HG03520 (cell line): ENCODE results near the gene CNN2.

Source experiments
- ATAC-seq: cut with Tn5 transposase; IDR thresholded peaks from one replicate; pipeline ENCODE4 v1.9.1; 2021; ENCODE audit warnings: mild to moderate bottlenecking, moderate library complexity; ENCODE audit not compliant: unreplicated experiment

Gene CNN2

DNA sequence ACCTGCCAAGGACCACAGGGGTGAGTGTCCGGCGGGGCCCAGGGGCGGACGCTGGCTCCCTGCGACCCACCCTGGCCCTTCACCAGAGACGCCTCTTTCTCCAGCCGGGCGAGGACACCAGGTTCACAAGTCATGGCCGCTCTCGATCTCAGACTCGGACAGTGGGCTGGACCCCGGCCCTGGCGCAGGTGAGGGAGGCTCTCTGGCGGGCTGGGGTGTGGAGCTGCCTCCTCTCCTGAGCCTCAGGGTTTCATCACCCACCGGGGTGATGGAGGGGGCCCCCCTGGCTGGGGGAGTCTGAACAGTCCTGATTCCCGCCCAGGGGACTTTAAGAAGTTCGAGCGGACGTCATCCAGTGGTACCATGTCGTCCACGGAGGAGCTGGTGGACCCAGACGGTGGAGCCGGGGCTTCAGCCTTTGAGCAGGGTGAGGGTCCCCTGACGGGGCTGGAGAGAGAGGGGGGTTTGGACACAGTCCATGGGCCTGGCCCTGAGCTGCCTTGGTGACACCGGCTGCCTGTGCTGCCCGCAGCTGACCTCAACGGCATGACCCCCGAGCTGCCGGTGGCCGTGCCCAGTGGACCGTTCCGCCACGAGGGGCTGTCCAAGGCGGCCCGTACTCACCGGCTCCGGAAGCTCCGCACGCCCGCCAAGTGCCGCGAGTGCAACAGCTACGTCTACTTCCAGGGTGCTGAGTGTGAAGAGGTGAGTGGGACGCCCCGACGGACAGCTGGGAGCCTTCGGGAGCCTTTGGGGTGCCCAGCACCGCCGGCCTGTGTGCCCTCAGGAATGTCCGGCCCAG, 54.2 kb downstream of the CNN2 start:
- no peak for ATAC-seq

DNA sequence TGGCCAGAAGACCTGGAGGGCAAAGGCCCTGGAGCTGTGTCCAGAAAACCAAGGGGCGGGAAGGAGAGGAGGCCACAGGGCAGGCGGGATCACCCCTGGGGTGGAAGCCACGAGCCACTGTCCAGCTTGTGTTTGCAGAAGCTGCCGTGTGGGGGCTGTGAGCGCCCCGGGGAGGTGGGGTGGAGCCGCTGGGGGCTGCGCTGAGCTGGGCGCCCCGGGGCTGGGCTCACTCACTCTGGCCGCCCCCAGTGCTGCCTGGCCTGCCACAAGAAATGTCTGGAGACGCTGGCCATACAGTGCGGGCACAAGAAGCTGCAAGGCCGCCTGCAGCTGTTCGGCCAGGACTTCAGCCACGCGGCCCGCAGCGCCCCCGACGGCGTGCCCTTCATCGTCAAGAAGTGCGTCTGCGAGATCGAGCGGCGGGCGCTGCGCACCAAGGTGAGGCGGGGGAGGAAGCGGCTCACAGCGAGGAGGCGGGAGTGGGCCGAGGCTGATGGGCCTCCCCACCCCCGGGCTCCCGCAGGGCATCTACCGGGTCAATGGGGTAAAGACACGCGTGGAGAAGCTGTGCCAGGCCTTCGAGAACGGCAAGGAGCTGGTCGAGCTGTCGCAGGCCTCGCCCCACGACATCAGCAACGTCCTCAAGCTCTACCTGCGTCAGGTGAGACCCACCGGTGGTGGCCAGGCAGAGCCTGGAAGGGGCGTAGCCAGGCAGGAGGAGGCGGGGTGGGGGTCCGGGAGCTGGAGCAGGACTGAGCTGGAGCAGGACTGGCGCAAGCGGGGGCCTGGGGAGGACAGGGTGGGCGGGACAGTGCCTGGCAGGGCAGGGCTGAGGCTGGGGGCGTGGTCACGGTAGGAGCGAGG, 55.1 kb downstream of the CNN2 start:
- ATAC-seq, result no peak

DNA sequence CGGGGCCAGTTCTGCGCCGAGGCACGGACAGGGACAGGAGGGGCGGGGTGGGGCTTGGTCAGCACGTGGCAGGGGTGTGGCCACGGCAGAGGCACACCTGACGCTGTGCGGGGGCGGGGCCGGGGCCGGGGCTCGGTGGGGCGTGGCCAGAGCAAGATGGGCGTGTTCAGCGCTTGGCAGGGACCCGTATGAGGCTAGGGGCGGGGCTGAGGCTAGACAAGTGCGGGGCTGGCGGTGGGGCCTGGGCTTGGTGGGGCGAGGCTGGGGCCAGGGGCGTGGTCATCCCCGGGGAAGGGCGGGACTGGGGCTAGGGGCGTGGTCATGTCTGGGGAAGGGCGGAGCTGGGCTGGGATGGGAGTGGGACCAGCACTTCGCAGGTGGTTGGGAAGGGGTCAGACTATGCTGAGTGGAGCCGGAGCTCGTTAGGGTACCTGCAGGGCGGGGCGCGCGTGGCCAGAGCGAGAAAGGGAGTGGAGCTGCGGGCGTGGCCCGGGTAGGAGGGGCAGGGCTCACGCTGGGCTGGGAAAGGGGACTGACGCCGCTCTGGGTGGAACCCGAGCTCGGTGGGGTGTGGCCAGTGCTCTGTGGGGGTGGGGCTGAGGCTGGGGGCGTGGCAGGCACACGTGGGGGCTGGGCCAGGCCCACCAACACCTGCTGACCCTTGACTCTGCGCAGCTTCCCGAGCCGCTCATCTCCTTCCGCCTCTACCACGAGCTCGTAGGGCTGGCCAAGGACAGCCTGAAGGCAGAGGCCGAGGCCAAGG, 55.9 kb downstream of the CNN2 start:
- ATAC-seq, result no peak

DNA sequence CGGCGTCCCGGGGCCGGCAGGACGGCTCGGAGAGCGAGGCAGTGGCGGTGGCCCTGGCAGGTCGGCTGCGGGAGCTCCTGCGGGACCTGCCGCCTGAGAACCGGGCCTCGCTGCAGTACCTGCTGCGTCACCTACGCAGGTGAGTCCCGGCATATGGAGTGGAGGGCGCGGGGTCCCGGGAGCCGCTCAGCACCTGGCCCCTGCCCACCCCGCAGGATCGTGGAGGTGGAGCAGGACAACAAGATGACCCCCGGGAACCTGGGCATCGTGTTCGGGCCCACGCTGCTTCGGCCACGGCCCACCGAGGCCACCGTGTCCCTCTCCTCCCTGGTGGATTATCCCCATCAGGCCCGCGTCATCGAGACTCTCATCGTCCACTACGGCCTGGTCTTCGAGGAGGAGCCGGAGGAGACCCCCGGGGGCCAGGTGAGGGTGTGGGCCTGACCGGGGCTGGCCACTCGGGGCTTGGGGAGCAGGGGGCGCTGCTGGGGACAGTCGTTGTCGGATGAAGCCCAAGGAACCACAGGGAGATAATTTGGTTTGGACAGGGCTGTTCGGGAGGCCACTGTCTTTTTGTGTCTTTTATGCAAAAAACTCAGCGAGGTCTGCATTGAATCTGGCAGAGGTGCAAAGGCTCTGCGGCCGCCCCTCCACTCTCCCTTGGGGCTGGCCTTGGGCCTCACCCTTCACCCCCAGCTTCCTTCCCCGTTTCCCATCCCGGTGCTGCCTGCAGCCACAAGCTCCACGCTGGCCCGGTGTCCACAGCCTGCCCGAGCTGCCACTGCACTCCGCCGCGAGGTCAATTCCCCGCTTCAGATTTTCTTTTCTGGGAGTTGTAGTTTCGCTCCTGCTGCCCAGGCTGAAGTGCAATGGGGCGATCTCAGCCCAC, 56.8 kb downstream of the CNN2 start:
- ATAC-seq, result no peak

DNA sequence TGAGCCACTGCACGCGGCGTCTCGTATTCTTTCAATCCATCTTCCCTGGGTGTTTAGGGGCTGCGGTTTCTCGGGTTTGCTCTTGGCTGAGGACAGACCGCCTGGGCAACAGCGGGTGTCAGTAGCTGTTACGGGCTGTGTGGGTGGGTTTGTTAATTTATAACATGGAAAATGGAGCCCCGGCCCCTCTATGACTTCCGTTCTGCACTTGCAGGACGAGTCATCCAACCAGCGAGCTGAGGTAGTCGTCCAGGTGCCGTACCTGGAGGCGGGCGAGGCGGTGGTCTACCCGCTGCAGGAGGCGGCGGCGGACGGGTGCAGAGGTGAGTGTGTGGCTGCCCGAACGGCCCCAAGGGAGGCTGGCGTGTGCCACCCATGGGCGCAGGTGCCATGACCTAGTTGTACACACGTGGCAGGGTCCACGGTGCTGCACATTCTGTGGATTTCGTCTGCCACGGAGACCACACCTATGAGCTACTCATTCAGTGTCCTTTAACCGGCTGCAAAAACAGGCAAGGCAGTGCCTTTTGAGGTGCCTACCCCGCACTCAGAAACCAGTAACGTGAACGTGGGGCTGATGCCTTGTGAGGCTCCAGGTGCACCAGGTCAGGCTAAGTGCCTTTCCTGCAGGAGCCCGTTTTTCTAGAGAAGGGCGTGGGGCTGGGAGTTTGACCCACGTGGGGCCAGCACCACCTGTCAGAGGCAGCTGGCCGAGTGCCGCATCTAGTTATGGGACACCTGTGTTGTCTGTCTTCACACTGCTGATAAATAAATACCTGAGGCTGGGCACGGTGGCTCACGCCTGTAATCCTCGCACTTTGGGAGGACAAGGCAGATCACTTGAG, 57.8 kb downstream of the CNN2 start:
- no peak for ATAC-seq

DNA sequence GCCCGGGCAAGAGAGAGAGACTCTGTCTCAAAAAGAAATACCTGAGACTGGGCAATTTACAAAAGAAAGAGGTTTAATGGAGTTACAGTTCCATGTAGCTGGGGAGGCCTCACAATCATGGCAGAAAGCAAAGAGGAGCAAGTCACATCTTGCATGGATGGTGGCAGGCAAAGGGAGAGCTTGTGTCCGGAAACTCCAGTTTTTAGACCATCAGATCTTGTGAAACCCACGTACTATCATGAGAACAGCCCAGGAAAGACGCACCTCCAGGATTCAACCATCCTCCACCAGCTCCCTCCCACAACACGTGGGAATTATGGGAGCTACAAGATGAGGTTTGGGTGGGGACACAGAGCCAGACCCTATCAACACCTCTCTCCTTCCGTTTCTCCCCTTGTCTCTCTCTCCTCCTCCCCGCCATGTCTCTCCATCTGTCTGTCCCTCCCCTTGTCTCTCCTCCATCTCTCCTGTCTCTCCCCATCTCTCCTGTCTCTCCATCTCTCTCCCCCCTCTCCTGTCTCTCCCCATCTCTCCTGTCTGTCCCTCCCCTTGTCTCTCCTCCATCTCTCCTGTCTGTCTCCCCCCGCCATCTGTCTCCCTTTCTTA, 58.7 kb downstream of the CNN2 start:
- ATAC-seq, result no peak

DNA sequence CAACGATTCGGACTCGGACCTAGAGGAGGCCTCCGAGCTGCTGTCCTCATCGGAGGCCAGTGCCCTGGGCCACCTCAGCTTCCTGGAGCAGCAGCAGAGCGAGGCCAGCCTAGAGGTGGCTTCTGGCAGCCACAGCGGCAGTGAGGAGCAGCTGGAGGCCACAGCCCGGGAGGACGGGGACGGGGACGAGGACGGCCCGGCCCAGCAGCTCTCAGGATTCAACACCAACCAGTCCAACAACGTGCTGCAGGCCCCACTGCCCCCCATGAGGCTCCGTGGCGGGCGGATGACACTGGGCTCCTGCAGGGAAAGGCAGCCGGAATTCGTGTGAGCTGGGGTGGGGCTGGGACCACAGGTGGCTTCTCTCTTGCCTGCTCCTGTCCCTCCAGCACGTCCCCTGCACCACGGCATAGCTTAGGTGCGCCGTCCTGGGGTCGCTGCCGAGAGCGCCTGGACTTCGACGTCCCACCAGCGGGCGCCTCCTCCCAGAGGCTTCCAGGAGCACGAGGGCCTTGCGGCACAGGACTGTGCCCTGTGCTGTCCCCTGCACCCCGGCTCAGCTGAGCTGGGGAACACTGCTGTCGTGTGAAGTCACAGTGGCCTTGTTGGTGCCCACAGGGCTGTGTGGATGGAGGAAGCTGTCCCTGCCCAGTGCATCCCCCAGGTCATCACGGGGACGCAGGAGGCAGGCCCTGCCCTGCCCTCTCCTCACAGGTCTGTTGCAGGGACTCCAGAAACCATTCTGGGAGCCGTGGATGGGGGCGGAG, 59.5 kb downstream of the CNN2 start:
- ATAC-seq, result no peak

DNA sequence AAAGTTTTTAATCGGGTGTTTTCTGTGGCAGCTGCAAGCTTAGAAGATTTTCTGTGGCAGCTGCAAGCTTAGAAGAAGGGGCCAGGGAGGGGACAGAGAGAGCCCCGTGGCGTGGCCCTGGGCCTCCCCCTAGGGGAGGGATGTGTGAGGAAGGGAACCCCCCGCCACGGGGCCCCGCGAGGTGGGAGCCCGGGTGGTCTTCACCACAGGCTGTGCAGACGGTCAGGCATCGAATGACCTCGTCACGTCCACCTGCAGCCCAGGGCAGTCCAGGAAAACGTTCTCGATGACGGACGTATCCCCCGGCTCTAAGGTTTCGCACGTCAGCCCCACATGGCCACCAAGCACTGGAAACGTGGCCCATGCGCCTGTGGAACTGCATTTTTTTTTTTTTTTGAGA, 60.2 kb downstream of the CNN2 start:
- ATAC-seq, result no peak

DNA sequence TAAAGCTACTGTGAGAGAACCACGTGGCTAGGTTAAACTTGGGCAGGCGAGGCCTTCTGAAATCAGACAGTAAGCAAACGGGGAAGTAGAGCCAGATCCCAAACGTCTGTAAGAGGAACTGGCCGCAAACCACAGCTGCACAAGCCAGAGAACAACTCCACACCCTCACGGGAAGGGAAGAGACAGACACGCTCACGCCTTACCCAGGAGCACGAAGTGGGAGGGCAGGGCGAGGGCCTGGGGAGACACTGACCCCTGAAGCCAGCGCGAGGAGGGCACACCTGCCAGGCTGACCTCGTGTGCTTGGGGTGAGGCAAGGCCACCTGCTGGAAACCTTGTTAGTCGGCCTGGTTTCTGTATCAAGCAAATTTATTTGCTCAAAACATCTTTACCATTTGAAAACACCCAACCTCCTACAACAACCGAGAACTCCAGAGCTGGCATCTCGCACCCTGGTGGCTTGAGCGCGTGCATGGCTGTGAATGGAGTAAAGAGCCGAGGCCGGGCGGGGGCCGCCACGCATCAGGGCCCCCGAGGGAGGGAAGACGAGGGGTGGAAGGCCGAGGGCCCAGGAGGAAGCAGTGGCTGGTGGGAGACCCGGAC, 61.5 kb downstream of the CNN2 start:
- ATAC-seq, result no peak

DNA sequence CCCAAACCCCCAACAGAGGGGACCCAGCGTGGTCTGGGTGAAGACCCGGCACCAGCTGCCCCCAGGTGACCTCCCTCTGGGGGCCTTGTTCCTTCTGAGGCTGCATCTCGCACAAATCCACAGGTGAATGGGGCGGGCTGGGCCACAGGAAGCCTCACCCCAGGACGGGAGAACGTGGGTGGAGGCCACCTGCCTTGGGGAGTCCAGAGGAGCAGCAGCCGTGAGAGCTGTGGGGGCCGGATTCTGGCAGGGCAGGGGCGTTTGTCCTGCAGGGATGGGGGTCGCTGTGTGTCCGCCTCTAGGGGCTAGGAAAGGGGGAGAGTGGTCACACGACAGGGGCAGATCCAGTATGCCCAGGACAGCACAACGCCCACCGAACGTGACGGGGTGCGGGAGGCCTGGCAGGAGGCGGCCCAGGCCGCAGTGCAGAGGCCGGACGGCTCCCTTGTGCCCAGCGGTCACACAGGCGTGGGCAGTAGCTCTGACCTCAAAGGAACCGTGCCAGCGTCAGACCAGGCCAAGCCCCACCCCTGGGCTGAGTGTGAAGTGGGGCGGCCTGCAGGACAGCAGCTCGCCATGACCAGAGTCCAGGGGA, 62.1 kb downstream of the CNN2 start:
- ATAC-seq, result no peak
